Endothelial cell of umbilical vein (primary cell): ENCODE results near the gene PLXNB1. TPM values are rescaled to one million over a fixed set of nuclear protein-coding genes. Genes with fewer than 3 reads are reported as not detected.

Experiments
- BruUV-seq: library from RNA; stranded (reverse); fragments of 400-500 nt; replicated peaks from 2 replicates; lab custom pipeline; 2021; lab: Mats Ljungman, UMichigan
- CTCF ChIA-PET: fragments of 300-600, 350-600 bp; sonication (Branson Sonifier 250); formaldehyde crosslinking; loops from one replicate; lab custom pipeline; 2021; ENCODE audit warnings: antibody characterized with exemption, inconsistent platforms; lab: Charles Lee
- POLR2A ChIA-PET: fragments of 300-600, 350-600 bp; sonication (Branson Sonifier 250); formaldehyde crosslinking; loops from one replicate; lab custom pipeline; 2021; ENCODE audit warnings: antibody characterized with exemption, inconsistent platforms; lab: Charles Lee
- DNase-seq: peaks from one replicate; pipeline ENCODE4 v3.0.0-alpha.2; 2011; ENCODE audit warnings: low read depth, low spot score
- FAIRE-seq: peaks from 2 replicates; lab custom pipeline; 2011; peaks lifted over from hg19 to GRCh38; lab: Jason Lieb, UNC
- H2AFZ ChIP-seq: 2 replicates; pipeline ENCODE4 v1.6.0; 2012; ENCODE audit warnings: low read depth, low read length, control low read depth, inconsistent platforms
- H3K27ac ChIP-seq: 2 replicates; pipeline ENCODE4 v1.5.1; 2011; ENCODE audit warnings: low read depth, mild to moderate bottlenecking, control low read depth, low read length, moderate library complexity; ENCODE audit not compliant: insufficient read depth
- H3K27me3 ChIP-seq, 2 experiments: 2 replicates each; pipeline versions ENCODE4 v1.6.0 to v1.6.1; 2011; ENCODE audit warnings: low read length in 2 of 2, mixed read lengths in 1 of 2; ENCODE audit not compliant: control insufficient read depth in 2 of 2, insufficient read depth in 2 of 2
- H3K36me3 ChIP-seq, 2 experiments: 2 replicates in 1 of 2; 3 replicates in 1 of 2; pipeline ENCODE4 v1.5.1; 2011; ENCODE audit warnings: low read length in 2 of 2, mild to moderate bottlenecking in 1 of 2, moderate library complexity in 1 of 2; ENCODE audit not compliant: control insufficient read depth in 2 of 2, insufficient read depth in 2 of 2; ENCODE audit errors: extremely low read depth in 1 of 2
- H3K4me1 ChIP-seq: 3 replicates; pipeline ENCODE4 v1.5.1; 2011; ENCODE audit warnings: mild to moderate bottlenecking, low read length; ENCODE audit not compliant: control insufficient read depth, insufficient read depth; ENCODE audit errors: extremely low read depth
- H3K4me2 ChIP-seq: 2 replicates; pipeline ENCODE4 v1.6.1; 2011; ENCODE audit warnings: low read length, control low read depth, mixed read lengths; ENCODE audit not compliant: insufficient read depth
- H3K4me3 ChIP-seq, 3 experiments: fragments of 200-600 bp in 1 of 3; sonication (generic), shearing (Covaris generic) in 1 of 3; replicated peaks in 1 of 3; 2 replicates each; pipeline ENCODE4 v1.5.1; 2011 to 2016; ENCODE audit warnings: control low read depth in 3 of 3, low read length in 3 of 3, mild to moderate bottlenecking in 2 of 3, inconsistent platforms in 1 of 3, low read depth in 1 of 3, moderate library complexity in 1 of 3; ENCODE audit not compliant: insufficient read depth in 1 of 3
- H3K79me2 ChIP-seq: 2 replicates; pipeline ENCODE4 v1.6.0; 2012; ENCODE audit warnings: low read length, inconsistent platforms; ENCODE audit not compliant: control insufficient read depth, insufficient read depth
- H3K9ac ChIP-seq: replicated peaks from 2 replicates; pipeline ENCODE3; 2011; ENCODE audit warnings: low read length, control low read depth; ENCODE audit not compliant: insufficient read depth; ENCODE audit errors: extremely low read depth
- H3K9me1 ChIP-seq: replicated peaks from 3 replicates; pipeline ENCODE4 v1.6.0; 2011; ENCODE audit warnings: mild to moderate bottlenecking, low read length; ENCODE audit not compliant: control insufficient read depth, insufficient read depth; ENCODE audit errors: extremely low read depth
- H3K9me3 ChIP-seq: replicated peaks from 2 replicates; pipeline ENCODE4 v1.5.1; 2012; ENCODE audit warnings: low read length, inconsistent platforms; ENCODE audit not compliant: control insufficient read depth, insufficient read depth
- H4K20me1 ChIP-seq: replicated peaks from 2 replicates; pipeline ENCODE3; 2011; ENCODE audit warnings: mild to moderate bottlenecking, low read length; ENCODE audit not compliant: control insufficient read depth, insufficient read depth; ENCODE audit errors: extremely low read depth
- CTCF ChIP-seq, 2 donors: IDR thresholded peaks; 1 replicate in 1 of 2; 2 replicates in 1 of 2; pipeline ENCODE4 v1.5.1; 2011; ENCODE audit warnings: low read length in 2 of 2, mild to moderate bottlenecking in 2 of 2, moderate library complexity in 2 of 2, control low read depth in 1 of 2, inconsistent platforms in 1 of 2, low read depth in 1 of 2; ENCODE audit not compliant: insufficient read depth in 1 of 2; ENCODE audit errors: extremely low read depth in 1 of 2
- EZH2 ChIP-seq: IDR thresholded peaks from 2 replicates; pipeline ENCODE4 v1.6.1; 2012; ENCODE audit warnings: borderline replicate concordance, low read depth, mild to moderate bottlenecking, moderate library complexity, low read length, inconsistent platforms; ENCODE audit not compliant: severe bottlenecking
- FOS ChIP-seq: IDR thresholded peaks from 2 replicates; pipeline ENCODE4 v1.6.1; 2011; ENCODE audit warnings: mild to moderate bottlenecking, low read length, moderate library complexity, borderline replicate concordance; ENCODE audit not compliant: insufficient read depth
- GATA2 ChIP-seq: IDR thresholded peaks from 2 replicates; pipeline ENCODE4 v1.7.0; 2011; ENCODE audit warnings: low read depth, mild to moderate bottlenecking, moderate library complexity, mixed read lengths, low read length; ENCODE audit not compliant: insufficient read length, insufficient read depth
- JUN ChIP-seq: IDR thresholded peaks from 2 replicates; pipeline ENCODE4 v1.6.1; 2011; ENCODE audit warnings: borderline replicate concordance, low read depth; ENCODE audit not compliant: insufficient read length, insufficient read depth
- MAX ChIP-seq: IDR thresholded peaks from 2 replicates; pipeline ENCODE4 v1.6.1; 2011; ENCODE audit not compliant: insufficient read depth, insufficient read length
- MYC ChIP-seq: IDR thresholded peaks from one replicate; pipeline ENCODE4 v1.6.1; 2011; ENCODE audit warnings: mild to moderate bottlenecking, low read depth, low read length
- POLR2A ChIP-seq: IDR thresholded peaks from 2 replicates; pipeline ENCODE4 v1.6.1; 2012; ENCODE audit warnings: low read depth, mild to moderate bottlenecking, control low read depth, low read length
- dilution Hi-C: fragments of 300-500 bp; cut with MboI; formaldehyde crosslinking; loops from one replicate; pipeline ENCODE4 v1.15.0; 2019; ENCODE audit warnings: low sequenced_read_pairs; ENCODE audit not compliant: extremely low pct_ligation_motif_present
- intact Hi-C: fragments of 100-400 bp; cut with micrococcal nuclease; formaldehyde crosslinking; loops from one replicate; pipeline ENCODE4 v1.10.0; 2022
- polyA plus RNA-seq, 4 experiments: library from polyadenylated mRNA; depleted of rRNA in 3 of 4; stranded (reverse) in 3 of 4; unstranded in 1 of 4; fragments of >200 nt; gene quantifications; 2 replicates each; pipeline versions ENCODE4 v1.2.1 to v1.2.3, GENCODE V29; 2011 to 2012; ENCODE audit warnings: missing spikeins in 1 of 4
- total RNA-seq: library from RNA; stranded (reverse); gene quantifications from 2 replicates; pipeline ENCODE4 v1.2.3, GENCODE V29; 2021

Gene PLXNB1
- total and polyA plus RNA-seq, 2 donors (not counting 3 experiments of a cell fraction or from before 2014, with no cell fraction given): 43.1 to 45.2 TPM

- Histone ChIP-seq H3K27me3 (peaks cover 4 to 14% of the 10 kb centered on the region in 2 experiments), H3K9ac (no peak overlapping the region), H2AFZ (no peak overlapping the region), H3K4me3 (no peak overlapping the region), H4K20me1 (no peaks in the 10 kb centered on the region), H3K4me1 (no peaks in the 10 kb centered on the region), H3K36me3 (no peaks in the 10 kb centered on the region), H3K9me3 (no peaks in the 10 kb centered on the region), H3K9me1 (no peaks in the 10 kb centered on the region), H3K27ac (no peak overlapping the region), H3K79me2 (no peaks in the 10 kb centered on the region), H3K4me2 (no peak overlapping the region)
- CTCF ChIA-PET: no interaction called here
- POLR2A ChIA-PET: no interaction called here
- no peak for TF ChIP-seq POLR2A
- TF ChIP-seq EZH2: no peak
- no peak for TF ChIP-seq FOS
- TF ChIP-seq CTCF (IDR thresholded peaks at IDR 0.05; ENCODE audit: extremely low read depth in 1 of 2, insufficient read depth in 1 of 2, low read depth in 1 of 2, low read length in 2 of 2): no peak
- no peak for TF ChIP-seq MAX
- TF ChIP-seq MYC: no peak
- FAIRE-seq (no peak), DNase-seq (no peak)
- intact Hi-C loops (no loop called here), dilution Hi-C loops (no loop called here)
- no TSS peak for BruUV-seq
Observed at GRCh38 chr3:48364840-48365239, 65.0 kb downstream of the PLXNB1 start.

- intact Hi-C loops: no loop called here
- dilution Hi-C loops: no loop called here
- H2AFZ ChIP-seq: no peak overlapping the region
- H3K9me1 ChIP-seq: no peaks in the 10 kb centered on the region
- peaks cover 9 to 22% of the 10 kb centered on the region in 2 experiments for H3K27me3 ChIP-seq
- H3K4me3 ChIP-seq: no peak overlapping the region
- H3K79me2 ChIP-seq: no peaks in the 10 kb centered on the region
- TF ChIP-seq CTCF (IDR thresholded peaks at IDR 0.05; ENCODE audit: extremely low read depth in 1 of 2, insufficient read depth in 1 of 2, low read depth in 1 of 2, low read length in 2 of 2) (no peak), MAX (no peak), GATA2 (no peak), JUN (no peak), MYC (no peak), FOS (no peak)
- no peak for FAIRE-seq
- H3K4me1 ChIP-seq: no peaks in the 10 kb centered on the region
- no peaks in the 10 kb centered on the region for H3K36me3 ChIP-seq
- ChIA-PET CTCF (interaction anchor here (1.1 kb wide), 1 partner anchor 74 kb away, joined by 8 read pairs; no protein-coding TSS in a partner anchor), POLR2A (no interaction called here)
- no peaks in the 10 kb centered on the region for H3K9me3 ChIP-seq
- H4K20me1 ChIP-seq: no peaks in the 10 kb centered on the region
- H3K9ac ChIP-seq: no peak overlapping the region
- BruUV-seq: no TSS peak
- no peak for DNase-seq
- no peak overlapping the region for H3K4me2 ChIP-seq
- no peak overlapping the region for H3K27ac ChIP-seq
Observed at GRCh38 chr3:48361928-48362327, 68.0 kb downstream of the PLXNB1 start.
